GM23338 (cell line): ENCODE measurements around the gene BCL2A1. TPM values are rescaled to one million over a fixed set of nuclear protein-coding genes. Genes with fewer than 3 reads are reported as not detected.
A peak's percentile ranks its signal among the peaks of the same experiment; 100 is the strongest.

Experiments used
- ATAC-seq: fragments of 200-7000 bp; cut with Tn5 transposase; 3 replicates; pipeline ENCODE4 v1.9.1; 2020
- DNase-seq: peaks from one replicate; pipeline ENCODE4 v3.0.0-alpha.2; 2015; ENCODE audit warnings: low spot score
- H2AFZ ChIP-seq: fragments of 200-600 bp; sonication (generic); 2 replicates; pipeline ENCODE4 v1.8.0; 2016; ENCODE audit warnings: antibody characterized with exemption, mild to moderate bottlenecking, moderate library complexity
- H3F3A ChIP-seq: fragments of 200-600 bp; sonication (generic); replicated peaks from 2 replicates; pipeline ENCODE4 v1.8.0; 2017; ENCODE audit warnings: antibody characterized with exemption, mixed run types, low read depth
- H3K27ac ChIP-seq: fragments of 200-600 bp; sonication (generic); 2 replicates; pipeline ENCODE4 v1.6.1; 2016; ENCODE audit warnings: low read depth
- H3K27me3 ChIP-seq: fragments of 200-600 bp; sonication (generic); 2 replicates; pipeline ENCODE4 v1.8.0; 2016; ENCODE audit warnings: mild to moderate bottlenecking, mixed run types, moderate library complexity; ENCODE audit not compliant: insufficient read depth
- H3K36me3 ChIP-seq: fragments of 200-600 bp; sonication (generic); 2 replicates; pipeline ENCODE4 v1.8.0; 2016; ENCODE audit warnings: mild to moderate bottlenecking; ENCODE audit not compliant: insufficient read depth
- H3K4me1 ChIP-seq: fragments of 200-600 bp; sonication (generic); 2 replicates; pipeline ENCODE4 v1.8.0; 2016; ENCODE audit warnings: mild to moderate bottlenecking, moderate library complexity; ENCODE audit not compliant: insufficient read depth
- H3K4me2 ChIP-seq: fragments of 200-600 bp; sonication (generic); 2 replicates; pipeline ENCODE4 v1.7.1; 2017; ENCODE audit warnings: mixed run types
- H3K4me3 ChIP-seq: fragments of 200-600 bp; sonication (generic); 2 replicates; pipeline ENCODE4 v1.6.1; 2016; ENCODE audit warnings: mixed run types
- H3K79me2 ChIP-seq: fragments of 200-600 bp; sonication (generic); replicated peaks from 2 replicates; pipeline ENCODE4 v1.8.0; 2017; ENCODE audit warnings: mild to moderate bottlenecking; ENCODE audit not compliant: insufficient read depth
- H3K9me2 ChIP-seq: fragments of 200-600 bp; sonication (generic); 2 replicates; pipeline ENCODE4 v1.8.0; 2017; ENCODE audit not compliant: insufficient read depth
- H4K20me1 ChIP-seq: fragments of 200-600 bp; sonication (generic); replicated peaks from 2 replicates; pipeline ENCODE4 v1.8.0; 2017; ENCODE audit warnings: mild to moderate bottlenecking; ENCODE audit not compliant: insufficient read depth
- H3K27ac Mint-ChIP-seq: 2 replicates; pipeline ENCODE4 v1.8.0; 2020; ENCODE audit warnings: inconsistent platforms, mild to moderate bottlenecking, moderate library complexity, mixed read lengths
- H3K27me3 Mint-ChIP-seq: 3 replicates; pipeline ENCODE4 v1.8.0; 2022; ENCODE audit warnings: low read depth, mild to moderate bottlenecking, moderate library complexity, mixed read lengths, inconsistent platforms; ENCODE audit not compliant: insufficient read depth, poor library complexity
- H3K36me3 Mint-ChIP-seq: 3 replicates; pipeline ENCODE4 v1.8.0; 2021; ENCODE audit warnings: low read depth, mild to moderate bottlenecking, inconsistent platforms, moderate library complexity, mixed read lengths
- H3K4me1 Mint-ChIP-seq: 3 replicates; pipeline ENCODE4 v1.8.0; 2020; ENCODE audit warnings: mild to moderate bottlenecking, inconsistent platforms, mixed read lengths
- H3K4me3 Mint-ChIP-seq: 3 replicates; pipeline ENCODE4 v1.8.0; 2021; ENCODE audit warnings: moderate library complexity, mild to moderate bottlenecking, inconsistent platforms, mixed read lengths
- H3K9me3 Mint-ChIP-seq: 3 replicates; pipeline ENCODE4 v1.8.0; 2020; ENCODE audit warnings: moderate library complexity, mild to moderate bottlenecking, inconsistent platforms, mixed read lengths
- CREB1 ChIP-seq: fragments of 250-450 bp; sonication (Bioruptor Pico); IDR thresholded peaks from 2 replicates; pipeline ENCODE4 v1.5.0; 2020; ENCODE audit warnings: low read depth, mild to moderate bottlenecking, moderate library complexity
- POLR2AphosphoS5 ChIP-seq: IDR thresholded peaks from 2 replicates; pipeline ENCODE4 v1.6.1; 2016; ENCODE audit warnings: antibody characterized with exemption, low read depth
- ZNF331 ChIP-seq: fragments of 250-450 bp; sonication (Bioruptor Pico); IDR thresholded peaks from 2 replicates; pipeline ENCODE4 v1.5.0; 2020; ENCODE audit warnings: low read depth, mild to moderate bottlenecking, moderate library complexity
- polyA plus RNA-seq: library from polyadenylated mRNA; unstranded; fragments of >200 nt; fragmentation: Nextera tagmentation; extraction: Ambion mirVana; gene quantifications from 2 replicates; pipeline ENCODE4 v1.2.1, GENCODE V29; 2016
- total RNA-seq: library from RNA; depleted of rRNA; stranded (reverse); fragments of >200 nt; shearing (Covaris generic); gene quantifications from 2 replicates; pipeline ENCODE4 v1.2.3, GENCODE V29; 2014
- TF ChIP-seq, protein P1 (sequence below): IDR thresholded peaks from one replicate; pipeline ENCODE4 v1.6.1; 2018; ENCODE audit warnings: antibody characterized with exemption; ENCODE audit not compliant: unreplicated experiment
- TF ChIP-seq, protein P2 (sequence below): IDR thresholded peaks from 2 replicates; pipeline ENCODE4 v1.6.1; 2016; ENCODE audit warnings: antibody characterized with exemption
- TF ChIP-seq, protein P3 (sequence below), 2 experiments: fragments of 200-600 bp in 1 of 2; sonication (generic) in 1 of 2; conservative IDR thresholded peaks; 2 replicates each; pipeline versions ENCODE4 v1.5.1 to v1.6.1; 2016 to 2017; ENCODE audit warnings: antibody characterized with exemption in 2 of 2, low read depth in 2 of 2, mild to moderate bottlenecking in 2 of 2, moderate library complexity in 1 of 2
- TF ChIP-seq, protein P4 (sequence below): fragments of 250-450 bp; sonication (Bioruptor Pico); IDR thresholded peaks from 2 replicates; pipeline ENCODE4 v1.5.0; 2020; ENCODE audit warnings: mild to moderate bottlenecking, moderate library complexity

BCL2A1 gene
- total and polyA plus RNA-seq, 2 experiments from 2014 or later = not detected

GRCh38 chr15:79923515-79924169 lies 47.4 kb downstream of the BCL2A1 start:
- Histone ChIP-seq H2AFZ (peak overlapping the region; percentile 81), H3F3A (peaks cover 4% of the 10 kb centered on the region; the same call in 1 of the 2 replicates), H3K79me2 (peaks cover 39% of the 10 kb centered on the region), H3K9me2 (no peaks in the 10 kb centered on the region; the same call in 1 of the 2 replicates), H3K4me2 (peak overlapping the region; percentile 92), H3K36me3 (peaks cover 16% of the 10 kb centered on the region), H3K4me3 (peak overlapping the region; percentile 98), H3K27me3 (no peaks in the 10 kb centered on the region), H3K27ac (peak overlapping the region; percentile 97), H4K20me1 (no peaks in the 10 kb centered on the region; the same call in 1 of the 2 replicates), H3K4me1 (peaks cover 7% of the 10 kb centered on the region; the same call in 1 of the 2 replicates)
- H3K27me3 Mint-ChIP-seq = peaks cover 24% of the 10 kb centered on the region
- DNase-seq = peak; percentile 98
- H3K27ac Mint-ChIP-seq = peak overlapping the region; percentile 98
- H3K9me3 Mint-ChIP-seq = peaks cover 52% of the 10 kb centered on the region
- peak overlapping the region; percentile 94 for H3K4me3 Mint-ChIP-seq
- peaks cover 53% of the 10 kb centered on the region for H3K36me3 Mint-ChIP-seq
- ATAC-seq = peak; percentile 93
- peaks cover 2% of the 10 kb centered on the region; the same call in 1 of the 3 replicates for H3K4me1 Mint-ChIP-seq
- TF ChIP-seq, protein P1, sequence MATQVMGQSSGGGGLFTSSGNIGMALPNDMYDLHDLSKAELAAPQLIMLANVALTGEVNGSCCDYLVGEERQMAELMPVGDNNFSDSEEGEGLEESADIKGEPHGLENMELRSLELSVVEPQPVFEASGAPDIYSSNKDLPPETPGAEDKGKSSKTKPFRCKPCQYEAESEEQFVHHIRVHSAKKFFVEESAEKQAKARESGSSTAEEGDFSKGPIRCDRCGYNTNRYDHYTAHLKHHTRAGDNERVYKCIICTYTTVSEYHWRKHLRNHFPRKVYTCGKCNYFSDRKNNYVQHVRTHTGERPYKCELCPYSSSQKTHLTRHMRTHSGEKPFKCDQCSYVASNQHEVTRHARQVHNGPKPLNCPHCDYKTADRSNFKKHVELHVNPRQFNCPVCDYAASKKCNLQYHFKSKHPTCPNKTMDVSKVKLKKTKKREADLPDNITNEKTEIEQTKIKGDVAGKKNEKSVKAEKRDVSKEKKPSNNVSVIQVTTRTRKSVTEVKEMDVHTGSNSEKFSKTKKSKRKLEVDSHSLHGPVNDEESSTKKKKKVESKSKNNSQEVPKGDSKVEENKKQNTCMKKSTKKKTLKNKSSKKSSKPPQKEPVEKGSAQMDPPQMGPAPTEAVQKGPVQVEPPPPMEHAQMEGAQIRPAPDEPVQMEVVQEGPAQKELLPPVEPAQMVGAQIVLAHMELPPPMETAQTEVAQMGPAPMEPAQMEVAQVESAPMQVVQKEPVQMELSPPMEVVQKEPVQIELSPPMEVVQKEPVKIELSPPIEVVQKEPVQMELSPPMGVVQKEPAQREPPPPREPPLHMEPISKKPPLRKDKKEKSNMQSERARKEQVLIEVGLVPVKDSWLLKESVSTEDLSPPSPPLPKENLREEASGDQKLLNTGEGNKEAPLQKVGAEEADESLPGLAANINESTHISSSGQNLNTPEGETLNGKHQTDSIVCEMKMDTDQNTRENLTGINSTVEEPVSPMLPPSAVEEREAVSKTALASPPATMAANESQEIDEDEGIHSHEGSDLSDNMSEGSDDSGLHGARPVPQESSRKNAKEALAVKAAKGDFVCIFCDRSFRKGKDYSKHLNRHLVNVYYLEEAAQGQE = no peak
- TF ChIP-seq POLR2AphosphoS5 (peak; percentile 90), CREB1 (CRISPR knock-in tag) (peak; percentile 70), ZNF331 (CRISPR knock-in tag) (no peak)
- TF ChIP-seq, protein P2, sequence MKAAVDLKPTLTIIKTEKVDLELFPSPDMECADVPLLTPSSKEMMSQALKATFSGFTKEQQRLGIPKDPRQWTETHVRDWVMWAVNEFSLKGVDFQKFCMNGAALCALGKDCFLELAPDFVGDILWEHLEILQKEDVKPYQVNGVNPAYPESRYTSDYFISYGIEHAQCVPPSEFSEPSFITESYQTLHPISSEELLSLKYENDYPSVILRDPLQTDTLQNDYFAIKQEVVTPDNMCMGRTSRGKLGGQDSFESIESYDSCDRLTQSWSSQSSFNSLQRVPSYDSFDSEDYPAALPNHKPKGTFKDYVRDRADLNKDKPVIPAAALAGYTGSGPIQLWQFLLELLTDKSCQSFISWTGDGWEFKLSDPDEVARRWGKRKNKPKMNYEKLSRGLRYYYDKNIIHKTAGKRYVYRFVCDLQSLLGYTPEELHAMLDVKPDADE = peak; percentile 7; the same call in 1 of the 2 replicates
- TF ChIP-seq, protein P3, sequence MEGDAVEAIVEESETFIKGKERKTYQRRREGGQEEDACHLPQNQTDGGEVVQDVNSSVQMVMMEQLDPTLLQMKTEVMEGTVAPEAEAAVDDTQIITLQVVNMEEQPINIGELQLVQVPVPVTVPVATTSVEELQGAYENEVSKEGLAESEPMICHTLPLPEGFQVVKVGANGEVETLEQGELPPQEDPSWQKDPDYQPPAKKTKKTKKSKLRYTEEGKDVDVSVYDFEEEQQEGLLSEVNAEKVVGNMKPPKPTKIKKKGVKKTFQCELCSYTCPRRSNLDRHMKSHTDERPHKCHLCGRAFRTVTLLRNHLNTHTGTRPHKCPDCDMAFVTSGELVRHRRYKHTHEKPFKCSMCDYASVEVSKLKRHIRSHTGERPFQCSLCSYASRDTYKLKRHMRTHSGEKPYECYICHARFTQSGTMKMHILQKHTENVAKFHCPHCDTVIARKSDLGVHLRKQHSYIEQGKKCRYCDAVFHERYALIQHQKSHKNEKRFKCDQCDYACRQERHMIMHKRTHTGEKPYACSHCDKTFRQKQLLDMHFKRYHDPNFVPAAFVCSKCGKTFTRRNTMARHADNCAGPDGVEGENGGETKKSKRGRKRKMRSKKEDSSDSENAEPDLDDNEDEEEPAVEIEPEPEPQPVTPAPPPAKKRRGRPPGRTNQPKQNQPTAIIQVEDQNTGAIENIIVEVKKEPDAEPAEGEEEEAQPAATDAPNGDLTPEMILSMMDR (conservative IDR thresholded peaks at IDR 0.05; ENCODE audit: low read depth in 2 of 2) = no peak

GRCh38 chr15:79923079-79923514 lies 47.9 kb downstream of the BCL2A1 start:
- peaks cover 2% of the 10 kb centered on the region; the same call in 1 of the 3 replicates for H3K4me1 Mint-ChIP-seq
- H3K27me3 Mint-ChIP-seq = peaks cover 22% of the 10 kb centered on the region
- Histone ChIP-seq H3K27me3 (no peaks in the 10 kb centered on the region), H3K4me2 (peak overlapping the region; percentile 92), H3F3A (peaks cover 4% of the 10 kb centered on the region; the same call in 1 of the 2 replicates), H3K79me2 (peaks cover 40% of the 10 kb centered on the region), H3K27ac (peak overlapping the region; percentile 97), H4K20me1 (no peaks in the 10 kb centered on the region; the same call in 1 of the 2 replicates), H3K4me3 (peak overlapping the region; percentile 98), H3K9me2 (no peaks in the 10 kb centered on the region; the same call in 1 of the 2 replicates), H3K36me3 (peaks cover 20% of the 10 kb centered on the region), H2AFZ (peak overlapping the region; percentile 81), H3K4me1 (peaks cover 7% of the 10 kb centered on the region; the same call in 1 of the 2 replicates)
- peaks cover 58% of the 10 kb centered on the region for H3K36me3 Mint-ChIP-seq
- ATAC-seq (peak; percentile 66), DNase-seq (no peak)
- H3K9me3 Mint-ChIP-seq = peaks cover 56% of the 10 kb centered on the region
- peak overlapping the region; percentile 94 for H3K4me3 Mint-ChIP-seq
- H3K27ac Mint-ChIP-seq = peak overlapping the region; percentile 98
- TF ChIP-seq, protein P4, sequence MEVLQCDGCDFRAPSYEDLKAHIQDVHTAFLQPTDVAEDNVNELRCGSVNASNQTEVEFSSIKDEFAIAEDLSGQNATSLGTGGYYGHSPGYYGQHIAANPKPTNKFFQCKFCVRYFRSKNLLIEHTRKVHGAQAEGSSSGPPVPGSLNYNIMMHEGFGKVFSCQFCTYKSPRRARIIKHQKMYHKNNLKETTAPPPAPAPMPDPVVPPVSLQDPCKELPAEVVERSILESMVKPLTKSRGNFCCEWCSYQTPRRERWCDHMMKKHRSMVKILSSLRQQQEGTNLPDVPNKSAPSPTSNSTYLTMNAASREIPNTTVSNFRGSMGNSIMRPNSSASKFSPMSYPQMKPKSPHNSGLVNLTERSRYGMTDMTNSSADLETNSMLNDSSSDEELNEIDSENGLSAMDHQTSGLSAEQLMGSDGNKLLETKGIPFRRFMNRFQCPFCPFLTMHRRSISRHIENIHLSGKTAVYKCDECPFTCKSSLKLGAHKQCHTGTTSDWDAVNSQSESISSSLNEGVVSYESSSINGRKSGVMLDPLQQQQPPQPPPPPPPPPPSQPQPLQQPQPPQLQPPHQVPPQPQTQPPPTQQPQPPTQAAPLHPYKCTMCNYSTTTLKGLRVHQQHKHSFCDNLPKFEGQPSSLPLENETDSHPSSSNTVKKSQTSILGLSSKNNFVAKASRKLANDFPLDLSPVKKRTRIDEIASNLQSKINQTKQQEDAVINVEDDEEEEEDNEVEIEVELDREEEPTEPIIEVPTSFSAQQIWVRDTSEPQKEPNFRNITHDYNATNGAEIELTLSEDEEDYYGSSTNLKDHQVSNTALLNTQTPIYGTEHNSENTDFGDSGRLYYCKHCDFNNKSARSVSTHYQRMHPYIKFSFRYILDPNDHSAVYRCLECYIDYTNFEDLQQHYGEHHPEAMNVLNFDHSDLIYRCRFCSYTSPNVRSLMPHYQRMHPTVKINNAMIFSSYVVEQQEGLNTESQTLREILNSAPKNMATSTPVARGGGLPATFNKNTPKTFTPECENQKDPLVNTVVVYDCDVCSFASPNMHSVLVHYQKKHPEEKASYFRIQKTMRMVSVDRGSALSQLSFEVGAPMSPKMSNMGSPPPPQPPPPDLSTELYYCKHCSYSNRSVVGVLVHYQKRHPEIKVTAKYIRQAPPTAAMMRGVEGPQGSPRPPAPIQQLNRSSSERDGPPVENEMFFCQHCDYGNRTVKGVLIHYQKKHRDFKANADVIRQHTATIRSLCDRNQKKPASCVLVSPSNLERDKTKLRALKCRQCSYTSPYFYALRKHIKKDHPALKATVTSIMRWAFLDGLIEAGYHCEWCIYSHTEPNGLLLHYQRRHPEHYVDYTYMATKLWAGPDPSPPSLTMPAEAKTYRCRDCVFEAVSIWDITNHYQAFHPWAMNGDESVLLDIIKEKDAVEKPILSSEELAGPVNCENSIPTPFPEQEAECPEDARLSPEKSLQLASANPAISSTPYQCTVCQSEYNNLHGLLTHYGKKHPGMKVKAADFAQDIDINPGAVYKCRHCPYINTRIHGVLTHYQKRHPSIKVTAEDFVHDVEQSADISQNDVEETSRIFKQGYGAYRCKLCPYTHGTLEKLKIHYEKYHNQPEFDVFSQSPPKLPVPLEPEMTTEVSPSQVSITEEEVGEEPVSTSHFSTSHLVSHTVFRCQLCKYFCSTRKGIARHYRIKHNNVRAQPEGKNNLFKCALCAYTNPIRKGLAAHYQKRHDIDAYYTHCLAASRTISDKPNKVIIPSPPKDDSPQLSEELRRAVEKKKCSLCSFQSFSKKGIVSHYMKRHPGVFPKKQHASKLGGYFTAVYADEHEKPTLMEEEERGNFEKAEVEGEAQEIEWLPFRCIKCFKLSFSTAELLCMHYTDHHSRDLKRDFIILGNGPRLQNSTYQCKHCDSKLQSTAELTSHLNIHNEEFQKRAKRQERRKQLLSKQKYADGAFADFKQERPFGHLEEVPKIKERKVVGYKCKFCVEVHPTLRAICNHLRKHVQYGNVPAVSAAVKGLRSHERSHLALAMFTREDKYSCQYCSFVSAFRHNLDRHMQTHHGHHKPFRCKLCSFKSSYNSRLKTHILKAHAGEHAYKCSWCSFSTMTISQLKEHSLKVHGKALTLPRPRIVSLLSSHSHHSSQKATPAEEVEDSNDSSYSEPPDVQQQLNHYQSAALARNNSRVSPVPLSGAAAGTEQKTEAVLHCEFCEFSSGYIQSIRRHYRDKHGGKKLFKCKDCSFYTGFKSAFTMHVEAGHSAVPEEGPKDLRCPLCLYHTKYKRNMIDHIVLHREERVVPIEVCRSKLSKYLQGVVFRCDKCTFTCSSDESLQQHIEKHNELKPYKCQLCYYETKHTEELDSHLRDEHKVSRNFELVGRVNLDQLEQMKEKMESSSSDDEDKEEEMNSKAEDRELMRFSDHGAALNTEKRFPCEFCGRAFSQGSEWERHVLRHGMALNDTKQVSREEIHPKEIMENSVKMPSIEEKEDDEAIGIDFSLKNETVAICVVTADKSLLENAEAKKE (CRISPR knock-in tag) = no peak
